Measurements from ENCODE around the gene NCKAP5. TPM values are rescaled to one million over a fixed set of nuclear protein-coding genes. Genes with fewer than 3 reads are reported as not detected.

NCKAP5 gene
- total and polyA plus RNA-seq, 2 of the 8 experiments (the other 6 are each of a cell fraction or from before 2014, with no cell fraction given) = 0.27 to 0.86 TPM

DNA sequence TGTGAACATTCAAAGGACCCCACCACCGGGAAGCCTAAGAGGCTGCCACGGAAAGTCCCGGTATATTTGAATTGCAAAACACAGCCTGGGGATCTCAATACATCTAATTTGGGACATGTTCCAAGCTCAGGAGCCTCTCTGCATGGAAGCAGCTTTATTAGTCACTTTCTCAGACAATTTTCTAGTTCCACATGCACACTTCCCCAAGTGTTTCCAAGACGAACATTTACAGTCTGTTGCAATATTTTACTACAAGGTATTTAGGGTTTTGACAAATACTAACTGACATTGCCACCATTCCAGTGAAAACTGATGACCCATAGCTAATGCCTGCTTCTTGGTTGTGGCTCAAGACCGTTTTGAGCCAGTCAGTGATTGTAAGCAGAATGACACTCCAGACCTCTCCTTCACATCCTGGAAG is 145.3 kb downstream of the NCKAP5 start:
- Histone ChIP-seq H4K8ac (ENCODE audit: extremely low read depth, insufficient read depth, low read length) (no peak overlapping the region), H2BK5ac (ENCODE audit: low read depth, low read length) (no peak overlapping the region), H2BK120ac (replicated peaks; ENCODE audit: low read depth, low read length) (no peak overlapping the region), H3K23me2 (ENCODE audit: low read depth, low read length) (no peaks in the 10 kb centered on the region), H3K9ac (replicated peaks in 1 of 4; ENCODE audit: extremely low read depth in 1 of 4, low read depth in 3 of 4, low read length in 3 of 4) (no peak overlapping the region), H2BK15ac (ENCODE audit: low read length) (no peak overlapping the region), H3K18ac (ENCODE audit: extremely low read depth, low read length) (no peak overlapping the region), H2AFZ (ENCODE audit: low read length) (no peak overlapping the region), H3K79me2 (ENCODE audit: control insufficient read depth in 1 of 2, insufficient read depth in 2 of 2, low read length in 2 of 2) (no peaks in the 10 kb centered on the region), H3K36me3 (ENCODE audit: control insufficient read depth in 2 of 4, insufficient read depth in 4 of 4, low read length in 3 of 4) (no peaks in the 10 kb centered on the region), H2BK20ac (ENCODE audit: low read length) (no peak overlapping the region), H3K23ac (ENCODE audit: insufficient read length) (no peak overlapping the region), H3K4ac (replicated peaks; ENCODE audit: insufficient read length, low read depth, low read length) (no peak overlapping the region), H3K27ac (ENCODE audit: low read depth, low read length) (no peak overlapping the region; the same call in 1 of the 2 replicates), H4K5ac (ENCODE audit: insufficient read length, low read depth, low read length) (no peak overlapping the region), H3K14ac (ENCODE audit: insufficient read length) (no peak overlapping the region), H3K4me3 (ENCODE audit: extremely low read depth in 1 of 4, insufficient read depth in 2 of 4, low read depth in 3 of 4, low read length in 4 of 4) (no peak overlapping the region), H2AK5ac (ENCODE audit: low read depth, low read length) (no peak overlapping the region), H4K91ac (replicated peaks; ENCODE audit: insufficient read length, low read length) (peak overlapping the region; percentile 76), H4K20me1 (replicated peaks in 1 of 2; ENCODE audit: control insufficient read depth in 1 of 2, insufficient read depth in 2 of 2, low read length in 2 of 2) (no peaks in the 10 kb centered on the region), H3K27me3 (replicated peaks in 1 of 4; ENCODE audit: control insufficient read depth in 3 of 4, extremely low read depth in 1 of 4, insufficient read depth in 3 of 4, low read length in 3 of 4) (no peaks in the 10 kb centered on the region), H3K4me1 (replicated peaks in 1 of 4; ENCODE audit: control insufficient read depth in 3 of 4, insufficient read depth in 4 of 4, low read length in 3 of 4) (peaks cover 4 to 18% (median 10%) of the 10 kb centered on the region in 4 experiments; a peak in 4 of 7 replicates), H3K4me2 (ENCODE audit: insufficient read depth in 1 of 2, low read depth in 2 of 2, low read length in 2 of 2) (peak overlapping the region; percentile 4 to 21; a peak in 2 of 4 replicates), H2BK12ac (ENCODE audit: low read depth, low read length) (no peak overlapping the region; the same call in 1 of the 2 replicates), H3K79me1 (ENCODE audit: low read depth, low read length) (no peaks in the 10 kb centered on the region), H3K56ac (replicated peaks; ENCODE audit: insufficient read length, low read depth, low read length) (no peak overlapping the region), H3K9me3 (ENCODE audit: insufficient read depth in 2 of 2, low read depth in 1 of 2, low read length in 1 of 2) (no peaks in the 10 kb centered on the region)
- no peak for DNase-seq (ENCODE audit: low read depth in 1 of 2, low spot score in 2 of 2)
- 38% methylated on average over 5 of the region's 5 CpGs; no CpG with 5 or more reads in 1 of the 2 experiments for WGBS, 2 experiments (ENCODE audit: extremely low coverage in 1 of 2, insufficient coverage in 1 of 2, insufficient read length in 1 of 2, insufficient replicate concordance in 2 of 2, low coverage in 1 of 2, low lambda C conversion rate in 2 of 2, missing lambda C conversion rate in 1 of 2)
- FAIRE-seq = no peak
- ChIA-PET POLR2A (ENCODE audit: partially characterized antibody) (no interaction called here), CTCF (ENCODE audit: partially characterized antibody) (interaction anchor here (0.8 to 3.4 kb wide), 3 partner anchors 11 to 160 kb away, joined by 3 to 17 read pairs (median 3); no protein-coding TSS in a partner anchor)
- TF ChIP-seq ATF2 (IDR thresholded peaks at IDR 0.05; ENCODE audit: low read length) (no peak), ASH2L (IDR thresholded peaks at IDR 0.05; ENCODE audit: low read length) (no peak), JUND (IDR thresholded peaks at IDR 0.05; ENCODE audit: low read length) (no peak), NANOG (IDR thresholded peaks at IDR 0.05; ENCODE audit: insufficient read depth, low read depth, low read length, poor library complexity, severe bottlenecking) (no peak), POU5F1 (IDR thresholded peaks at IDR 0.05; ENCODE audit: low read depth, low read length) (no peak), HDAC6 (IDR thresholded peaks at IDR 0.05; ENCODE audit: low read depth, low read length) (no peak), RXRA (IDR thresholded peaks at IDR 0.05; ENCODE audit: insufficient read depth, low read depth, low read length) (no peak), TCF12 (IDR thresholded peaks at IDR 0.05; ENCODE audit: low read depth, low read length) (no peak), GTF2F1 (IDR thresholded peaks at IDR 0.05; ENCODE audit: borderline replicate concordance, low read depth, low read length) (no peak), TBP (IDR thresholded peaks at IDR 0.05; ENCODE audit: low read depth, low read length) (no peak), SUZ12 (IDR thresholded peaks at IDR 0.05; ENCODE audit: low read length) (no peak), PHF8 (conservative IDR thresholded peaks at IDR 0.05; ENCODE audit: low read depth, low read length) (no peak)
